Measurements from ENCODE around the gene PGAP6. TPM values are rescaled to one million over a fixed set of nuclear protein-coding genes. Genes with fewer than 3 reads are reported as not detected.

PGAP6 gene
- total and polyA plus RNA-seq, 2 of the 4 experiments (the other 2 are of a cell fraction) = 49.1 to 124 TPM

DNA sequence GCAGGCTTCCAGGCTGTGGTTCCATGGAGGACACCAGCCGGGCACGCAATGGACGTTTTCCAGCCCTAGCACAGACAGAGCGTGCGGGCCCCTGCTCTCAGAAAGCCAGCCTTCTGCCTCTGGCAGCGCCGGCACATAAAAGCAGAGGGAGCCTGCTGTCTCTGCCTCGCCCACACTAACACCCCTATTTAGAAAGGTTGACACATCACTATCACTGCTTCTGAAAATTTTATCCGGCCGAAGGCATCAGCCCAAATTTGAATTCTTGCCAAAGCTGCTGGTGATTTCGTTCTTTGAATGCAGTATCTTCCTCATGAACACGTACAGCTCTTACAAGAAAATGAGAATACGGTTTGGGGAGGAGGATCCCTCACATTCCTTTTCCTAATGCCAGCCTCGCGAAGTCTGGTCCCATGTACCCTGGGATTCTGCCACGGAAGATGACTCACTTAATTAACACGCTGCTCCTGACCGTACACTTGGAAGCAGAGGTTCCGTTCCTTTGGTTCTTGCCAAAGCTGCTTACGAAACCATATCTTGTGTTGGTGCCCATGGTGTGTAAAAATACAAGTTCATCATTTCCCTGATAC, 42.4 kb upstream of the PGAP6 start:
- in situ Hi-C loops (cut with MboI; ENCODE audit: low sequenced_read_pairs) (no loop called here), dilution Hi-C loops (cut with HindIII; ENCODE audit: low sequenced_read_pairs, unreplicated experiment) (no loop called here)
- H4K20me1 ChIP-seq (ENCODE audit: insufficient read depth, low read length) = peaks cover 27% of the 10 kb centered on the region
- TF ChIP-seq POLR2A (IDR thresholded peaks at IDR 0.05; ENCODE audit: low read depth, low read length) (0 out of 2 replicates have a peak, but pooled peaks have one; percentile 37), NFE2L2 (IDR thresholded peaks at IDR 0.05; ENCODE audit: low read depth, low read length) (no peak; the same call in 1 of the 2 replicates), BHLHE40 (IDR thresholded peaks at IDR 0.05; ENCODE audit: low read depth, low read length) (peak; percentile 41; the same call in 1 of the 2 replicates), CHD1 (IDR thresholded peaks at IDR 0.05; ENCODE audit: low read depth, low read length) (no peak), FOS (IDR thresholded peaks at IDR 0.05; ENCODE audit: low read depth, low read length) (peak; percentile 66; the same call in 1 of the 2 replicates), CTCF (conservative IDR thresholded peaks at IDR 0.05; ENCODE audit: low read depth, low read length) (no peak), RAD21 (IDR thresholded peaks at IDR 0.05; ENCODE audit: low read length) (no peak), RFX5 (IDR thresholded peaks at IDR 0.05; ENCODE audit: low read depth, low read length) (no peak), USF2 (IDR thresholded peaks at IDR 0.05; ENCODE audit: low read depth, low read length) (no peak; the same call in 1 of the 2 replicates), CEBPB (IDR thresholded peaks at IDR 0.05; ENCODE audit: low read depth, low read length) (peak; percentile 72), MAZ (IDR thresholded peaks at IDR 0.05; ENCODE audit: borderline replicate concordance, low read depth, low read length) (no peak), MXI1 (IDR thresholded peaks at IDR 0.05; ENCODE audit: borderline replicate concordance, low read depth, low read length) (no peak), ELK1 (IDR thresholded peaks at IDR 0.05; ENCODE audit: borderline replicate concordance, low read depth, low read length) (no peak), MAFK (IDR thresholded peaks at IDR 0.05; ENCODE audit: low read depth, low read length) (no peak), RCOR1 (IDR thresholded peaks at IDR 0.05; ENCODE audit: insufficient replicate concordance, low read length) (no peak)

More for the DNA sequence above, 42.4 kb upstream of the PGAP6 start:
- H3K23ac ChIP-seq (ENCODE audit: low read depth, low read length) = peak overlapping the region; percentile 96
- H3K27ac ChIP-seq (ENCODE audit: insufficient read depth, low read length) = peak overlapping the region; percentile 83
- BruUV-seq (replicated peaks) = no TSS peak
- peak; percentile 94 for DNase-seq
- peak overlapping the region; percentile 87 for H3K14ac ChIP-seq (replicated peaks; ENCODE audit: low read depth, low read length)
- H3K4me2 ChIP-seq (ENCODE audit: low read depth, low read length) = peak overlapping the region; percentile 88
- peak overlapping the region; percentile 37; the same call in 2 of the 3 replicates for H2BK15ac ChIP-seq (ENCODE audit: low read depth, low read length)
- peak overlapping the region; percentile 96 for H2BK5ac ChIP-seq (ENCODE audit: low read depth, low read length, poor library complexity, severe bottlenecking)
- H3K56ac ChIP-seq (ENCODE audit: extremely low read depth, insufficient read depth, low read length) = peak overlapping the region; percentile 47
- peak overlapping the region; percentile 99 for H2BK120ac ChIP-seq (ENCODE audit: low read depth, low read length)
- peak overlapping the region; percentile 98 for H2AFZ ChIP-seq (replicated peaks; ENCODE audit: low read length, poor library complexity)
- WGBS, 2 experiments (ENCODE audit: extremely low coverage in 2 of 2, insufficient read length in 1 of 2) = 39% methylated on average over 4 of the region's 20 CpGs; no CpG with 5 or more reads in 1 of the 2 experiments
- H3K79me1 ChIP-seq (ENCODE audit: low read depth in 1 of 2, low read length in 2 of 2) = peaks cover 19 to 39% of the 10 kb centered on the region in 2 experiments
- CTCF ChIA-PET = no interaction called here
- H2AK5ac ChIP-seq (ENCODE audit: low read depth, low read length) = peak overlapping the region; percentile 99
- POLR2A ChIA-PET (ENCODE audit: unreplicated experiment) = no interaction called here
- peak; percentile 55 for ATAC-seq (ENCODE audit: low read depth)
- H3K4ac ChIP-seq (ENCODE audit: low read depth, low read length) = peak overlapping the region; percentile 97
- H3K4me3 ChIP-seq (ENCODE audit: insufficient read depth, low read depth, low read length) = no peak overlapping the region
- H3K9ac ChIP-seq (ENCODE audit: low read depth, low read length) = peak overlapping the region; percentile 1; the same call in 1 of the 2 replicates
- H3K9me3 ChIP-seq (ENCODE audit: control insufficient read depth, insufficient read depth, low read length) = no peaks in the 10 kb centered on the region
- H3K18ac ChIP-seq (ENCODE audit: low read depth, low read length) = peak overlapping the region; percentile 36
- no peaks in the 10 kb centered on the region; the same call in 1 of the 2 replicates for H3K36me3 ChIP-seq (ENCODE audit: control insufficient read depth, insufficient read depth, low read length)
- peak overlapping the region; percentile 88 for H4K91ac ChIP-seq (ENCODE audit: insufficient read depth, low read depth, low read length)
- peaks cover 13% of the 10 kb centered on the region for H3K4me1 ChIP-seq (ENCODE audit: control insufficient read depth, insufficient read depth, low read length)
- H2AK9ac ChIP-seq (replicated peaks; ENCODE audit: low read depth, low read length, poor library complexity) = peak overlapping the region; percentile 99
- H2BK20ac ChIP-seq (ENCODE audit: low read depth, low read length) = peak overlapping the region; percentile 97
- intact Hi-C loops (cut with micrococcal nuclease) = loop anchor here (2.0 kb wide), 2 partner anchors 71 to 103 kb away; partner anchors contain the start of gene CAPN15
- peak overlapping the region; percentile 55; the same call in 1 of the 2 replicates for H4K5ac ChIP-seq (ENCODE audit: low read depth, low read length)
- H3K9me1 ChIP-seq (ENCODE audit: insufficient read depth, low read length) = peaks cover 16% of the 10 kb centered on the region
- H3K27me3 ChIP-seq (ENCODE audit: control insufficient read depth, insufficient read depth, low read length) = no peaks in the 10 kb centered on the region
- H4K8ac ChIP-seq (ENCODE audit: low read depth in 2 of 2, low read length in 2 of 2) = peak overlapping the region; percentile 3 to 85; a peak in 3 of 4 replicates
